ENCODE data around the gene MED15.
"Not testable (repeated sequence)": the region's sequence is repeated elsewhere in the genome, so short reads cannot be mapped to it uniquely, and the experiment has no call there.

MED15 gene

DNA sequence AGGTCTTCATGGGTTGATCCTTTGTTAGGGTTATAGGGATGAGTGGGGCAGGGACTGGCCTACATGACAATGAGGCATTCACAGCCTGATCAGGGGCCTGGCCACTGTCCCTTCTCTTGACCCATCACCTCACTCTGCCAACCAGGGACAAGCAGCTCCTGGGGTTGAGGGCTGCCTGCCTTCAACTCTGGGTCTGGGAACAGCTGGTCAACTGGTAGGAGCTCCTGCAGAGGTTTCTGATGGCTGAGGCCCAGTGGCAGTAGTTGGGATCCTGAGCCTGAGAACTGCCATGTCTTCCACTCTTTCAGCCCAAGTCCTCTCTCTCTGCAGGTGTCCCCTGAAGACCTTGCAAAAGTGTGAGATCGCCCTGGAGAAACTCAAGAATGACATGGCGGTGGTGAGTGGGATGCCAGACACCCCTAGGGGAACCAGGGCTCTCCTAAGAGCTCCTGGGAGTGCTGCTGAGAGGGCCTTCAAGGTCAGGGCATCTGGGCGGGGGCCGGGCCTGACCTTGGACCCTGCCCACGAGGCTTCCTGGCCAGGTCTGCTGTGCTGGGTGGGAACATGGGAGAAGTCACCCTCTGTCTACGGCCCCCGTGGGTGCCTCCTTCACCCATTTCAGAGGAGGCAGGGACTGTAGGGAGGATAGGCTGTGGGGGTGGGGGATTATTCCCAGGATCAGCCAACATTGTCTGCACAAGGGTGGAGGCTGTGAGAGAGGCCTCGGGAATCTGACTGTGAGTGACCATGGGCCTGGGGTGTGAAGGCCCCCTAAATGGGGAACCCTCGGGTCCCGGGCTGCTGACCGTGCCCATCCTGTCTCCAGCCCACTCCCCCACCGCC is 76.8 kb downstream of the MED15 start:
- DNase-seq (ENCODE audit: low spot score), result no peak

- no peak for DNase-seq (ENCODE audit: low spot score)
These were observed 77.6 kb downstream of the MED15 start for GRCh38 chr22:20584872-20585638.

DNA sequence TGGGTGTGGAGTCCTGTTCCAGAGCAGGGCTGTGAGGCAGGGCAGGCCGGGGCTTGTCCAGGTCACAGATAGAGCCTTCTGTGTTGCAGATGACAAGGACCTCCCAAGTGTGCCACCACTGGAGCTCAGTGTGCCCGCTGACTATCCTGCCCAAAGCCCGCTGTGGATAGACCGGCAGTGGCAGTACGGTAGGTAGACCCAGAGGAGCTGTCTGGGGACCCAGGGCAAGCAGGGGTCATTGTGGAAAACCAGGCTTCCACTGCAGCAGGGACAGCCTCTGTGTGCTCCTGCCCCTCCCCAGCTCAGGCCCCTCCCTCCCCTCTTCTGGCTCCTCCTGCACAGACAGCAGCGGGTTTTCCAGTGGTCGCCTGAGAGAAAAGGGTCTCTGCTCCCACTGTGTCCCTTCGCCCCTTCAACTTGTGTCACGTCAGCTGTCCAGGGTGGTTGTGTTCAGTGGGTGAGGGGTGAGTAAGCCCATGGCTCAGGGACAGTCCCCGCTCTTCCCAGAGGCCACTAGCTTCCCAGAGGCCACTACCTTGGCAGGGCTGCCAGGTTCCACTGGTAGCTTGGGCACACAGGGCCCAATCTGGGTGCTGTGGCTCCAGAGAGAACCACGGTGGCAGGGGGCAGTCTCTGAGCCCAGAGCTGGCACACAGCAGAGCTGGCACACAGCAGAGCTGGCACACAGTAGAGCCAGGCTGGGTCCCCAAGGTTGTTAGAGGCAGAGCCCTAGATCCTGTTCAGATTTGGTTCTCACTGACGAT is 78.4 kb downstream of the MED15 start:
- no peak for DNase-seq (ENCODE audit: low spot score)

DNA sequence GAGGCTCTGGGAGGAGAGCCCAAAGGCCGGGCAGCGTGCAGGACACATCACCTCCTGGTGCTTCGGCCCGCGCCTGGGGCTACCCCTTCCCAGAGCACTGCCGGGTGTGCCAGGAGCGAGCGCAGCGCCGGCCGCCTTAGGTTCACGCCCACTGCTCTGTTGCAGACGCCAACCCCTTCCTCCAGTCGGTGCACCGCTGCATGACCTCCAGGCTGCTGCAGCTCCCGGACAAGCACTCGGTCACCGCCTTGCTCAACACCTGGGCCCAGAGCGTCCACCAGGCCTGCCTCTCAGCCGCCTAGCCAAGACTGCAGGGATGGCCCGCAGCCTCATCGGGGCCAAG is 79.0 kb downstream of the MED15 start:
- no peak for DNase-seq (ENCODE audit: low spot score)

- no peak for DNase-seq (ENCODE audit: low spot score)
These were observed 80.0 kb downstream of the MED15 start for GRCh38 chr22:20587206-20587958.

GRCh38 chr22:20588092-20588842 is 80.9 kb downstream of the MED15 start:
- no peak for DNase-seq (ENCODE audit: low spot score)

- DNase-seq (ENCODE audit: low spot score), result no peak
These were observed 81.6 kb downstream of the MED15 start for GRCh38 chr22:20588843-20589581.

- no peak for DNase-seq (ENCODE audit: low spot score)
These were observed 82.4 kb downstream of the MED15 start for GRCh38 chr22:20589614-20590476.

DNA sequence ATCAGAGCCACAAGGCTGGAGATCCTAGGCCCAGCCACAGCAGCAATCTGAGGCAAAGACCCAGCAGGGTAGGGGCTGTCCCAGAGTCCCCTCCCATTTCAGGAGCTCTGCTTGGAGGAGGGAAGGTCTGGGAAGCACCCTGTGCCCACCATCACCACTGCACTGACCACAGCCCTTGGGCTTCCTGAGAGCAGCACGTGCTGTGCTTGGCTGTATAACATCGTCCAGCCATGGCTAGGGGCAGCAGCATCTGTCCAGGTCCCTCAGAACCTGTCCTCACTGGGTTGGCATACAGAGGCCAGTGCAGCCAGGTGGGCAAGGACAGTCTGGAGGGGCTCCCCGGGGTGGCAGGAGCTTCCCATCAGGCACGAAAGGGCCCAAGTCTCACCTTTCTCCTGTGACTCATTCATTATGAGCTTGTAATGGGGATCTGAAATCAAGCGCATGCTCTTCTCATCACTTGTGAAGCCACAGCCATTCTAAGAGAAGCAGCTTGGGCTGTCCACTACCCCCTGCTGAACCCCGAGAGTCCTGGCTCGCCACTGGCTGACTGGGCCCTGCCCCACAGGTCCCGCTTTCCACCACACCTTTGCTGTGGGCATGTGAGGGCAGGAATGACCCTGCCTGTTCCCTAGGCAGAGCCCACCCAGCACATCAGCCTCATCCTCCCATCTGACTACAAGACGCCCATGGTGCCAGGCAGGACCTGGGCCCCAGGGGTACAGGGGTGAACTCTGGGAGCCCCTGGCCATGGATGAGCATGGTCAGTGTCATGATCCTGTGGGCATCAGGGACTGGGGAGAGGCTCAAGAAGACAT is 83.3 kb downstream of the MED15 start:
- DNase-seq (ENCODE audit: low spot score), result no peak

- no peak for DNase-seq (ENCODE audit: low spot score)
These were observed 83.9 kb downstream of the MED15 start for GRCh38 chr22:20591295-20591645.

DNA sequence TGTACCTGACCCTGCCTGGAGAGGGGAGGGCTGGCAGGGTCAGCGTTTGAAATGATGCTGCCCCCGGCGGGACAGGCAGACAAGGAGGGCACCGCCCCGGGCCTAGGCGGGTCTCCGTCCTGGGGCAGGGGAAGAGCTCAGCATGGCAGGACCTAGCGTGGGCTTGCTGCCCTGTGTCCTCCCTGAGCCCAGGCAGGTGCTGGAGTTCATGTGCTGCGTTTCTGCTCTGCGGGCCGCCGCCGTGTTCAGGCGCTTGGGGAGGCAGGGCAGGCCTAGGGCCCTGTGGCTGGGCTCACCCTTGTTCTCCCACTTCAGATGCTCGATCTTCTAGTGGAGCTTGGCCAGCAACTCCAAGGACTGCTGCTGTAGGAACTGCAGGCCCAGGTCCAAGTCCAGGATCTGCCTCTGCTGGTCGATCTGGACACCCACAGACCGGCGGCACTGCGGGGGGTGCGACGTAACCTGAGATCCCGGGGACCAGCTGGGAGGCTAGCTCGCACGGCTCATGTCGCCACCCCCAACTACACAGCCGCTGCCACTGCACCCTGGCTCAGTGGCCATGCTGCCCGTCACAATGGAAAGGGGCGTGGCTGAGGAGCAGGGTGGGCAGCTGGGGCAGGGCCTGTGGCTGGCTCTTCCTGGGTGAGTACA is 84.4 kb downstream of the MED15 start:
- DNase-seq (ENCODE audit: low spot score), result no peak

DNA sequence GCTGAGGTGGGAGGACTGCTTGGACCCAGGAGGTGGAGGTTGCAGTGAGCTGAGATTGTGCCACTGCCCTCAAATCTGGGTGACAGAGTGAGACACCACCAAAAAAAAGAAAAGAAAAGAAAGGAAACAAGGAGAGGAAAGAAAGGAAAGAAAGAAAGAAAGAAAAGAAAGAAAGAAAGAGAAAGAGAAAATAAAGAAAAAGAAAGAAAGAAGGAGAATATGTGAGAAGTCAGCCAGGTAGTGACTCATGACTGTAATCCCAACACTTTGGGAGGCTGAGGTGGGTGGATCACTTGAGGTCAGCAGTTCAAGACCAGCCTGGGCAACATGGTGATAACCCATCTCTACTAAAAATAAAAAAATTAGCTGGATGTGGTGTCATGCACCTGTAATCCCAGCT is 86.6 kb downstream of the MED15 start:
- DNase-seq (ENCODE audit: low spot score), result not testable (repeated sequence)

GRCh38 chr22:20594486-20594885 is 87.1 kb downstream of the MED15 start:
- DNase-seq (ENCODE audit: low spot score), result not testable (repeated sequence)

GRCh38 chr22:20595461-20595860 is 88.1 kb downstream of the MED15 start:
- DNase-seq (ENCODE audit: low spot score), result no peak

DNA sequence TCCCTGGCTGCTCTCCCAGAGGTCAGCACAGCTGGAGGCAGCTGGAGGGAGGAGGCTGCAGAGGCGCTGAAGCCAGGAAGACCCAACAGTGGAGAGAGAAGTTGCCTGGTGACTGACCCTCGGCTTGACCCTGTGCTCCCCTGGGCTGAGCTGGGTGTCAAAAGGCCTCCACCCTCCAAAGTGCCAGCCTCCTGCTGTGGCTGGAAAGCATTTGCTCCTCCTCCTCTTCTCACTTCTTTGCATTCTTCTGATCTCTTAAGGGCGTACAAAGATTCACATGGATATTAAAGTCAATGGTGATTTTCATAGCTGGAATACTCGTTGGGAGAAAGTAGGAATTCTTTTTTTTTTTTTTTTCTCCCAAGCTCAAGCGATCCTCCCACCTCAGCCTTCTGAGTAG is 91.7 kb downstream of the MED15 start:
- no peak for DNase-seq (ENCODE audit: low spot score)

DNA sequence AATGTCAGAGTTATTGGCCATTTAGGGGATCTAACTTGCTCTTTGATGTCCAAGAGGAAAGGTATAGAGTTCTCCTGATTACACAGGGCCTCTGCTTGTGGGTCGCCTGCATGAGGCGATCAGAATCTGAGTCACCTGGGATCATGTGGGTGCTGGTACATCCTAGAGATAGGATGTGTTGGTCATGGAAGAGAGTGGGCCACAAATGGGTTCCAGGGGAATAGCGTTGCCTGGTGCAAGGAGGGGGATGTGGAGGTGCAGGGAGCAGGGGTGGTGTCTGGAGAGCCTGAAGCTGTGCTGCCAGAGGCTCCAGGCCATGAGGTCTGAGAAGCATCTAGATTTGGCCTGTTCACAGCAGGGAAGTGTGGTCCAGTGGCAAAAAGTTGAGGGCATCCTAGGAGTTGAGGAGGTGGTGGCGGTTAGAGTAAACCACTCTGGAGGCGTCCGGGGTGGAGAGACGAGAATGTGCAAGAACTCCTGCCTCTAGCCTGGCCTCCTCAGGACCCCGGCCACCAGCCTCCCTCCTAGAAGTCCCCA is 92.8 kb downstream of the MED15 start:
- no peak for DNase-seq (ENCODE audit: low spot score)

- DNase-seq (ENCODE audit: low spot score), result no peak
These were observed 93.9 kb downstream of the MED15 start for GRCh38 chr22:20601308-20601707.

DNA sequence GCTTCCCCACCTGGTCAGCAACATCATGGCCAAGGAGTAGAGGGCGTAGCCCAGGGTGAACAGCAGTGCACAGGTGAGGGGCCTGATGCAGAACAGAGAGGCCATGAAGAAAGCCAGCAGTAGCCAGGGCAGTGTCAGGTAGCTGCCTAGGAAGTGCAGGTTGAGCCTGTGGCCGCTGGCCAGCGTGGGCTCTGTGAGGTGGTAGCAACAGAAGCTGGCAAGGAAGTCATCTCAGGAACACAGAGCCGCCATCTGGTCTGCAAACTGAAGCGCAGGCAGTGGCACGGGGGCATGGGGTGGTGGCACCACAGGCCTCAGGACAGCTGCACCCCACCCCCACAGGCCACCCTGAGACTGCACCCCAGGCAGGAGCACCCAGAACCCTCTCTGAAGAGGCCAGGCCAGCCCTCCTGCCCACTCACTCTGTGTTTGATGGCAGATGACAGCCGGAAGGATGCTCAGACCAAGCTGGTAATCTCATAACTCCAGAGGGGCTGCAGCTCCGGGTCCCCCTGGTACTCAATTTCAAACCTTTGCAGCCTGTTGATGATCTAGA is 95.3 kb downstream of the MED15 start:
- no peak for DNase-seq (ENCODE audit: low spot score)

Measured in Ammon's horn (tissue), 1 donor.